ENCODE data around the gene C17orf75. TPM values are rescaled to one million over a fixed set of nuclear protein-coding genes. Genes with fewer than 3 reads are reported as not detected.

C17orf75 gene
- total and polyA plus RNA-seq, 12 donors: 9.6 to 36.5 (median 19.8) TPM

DNA sequence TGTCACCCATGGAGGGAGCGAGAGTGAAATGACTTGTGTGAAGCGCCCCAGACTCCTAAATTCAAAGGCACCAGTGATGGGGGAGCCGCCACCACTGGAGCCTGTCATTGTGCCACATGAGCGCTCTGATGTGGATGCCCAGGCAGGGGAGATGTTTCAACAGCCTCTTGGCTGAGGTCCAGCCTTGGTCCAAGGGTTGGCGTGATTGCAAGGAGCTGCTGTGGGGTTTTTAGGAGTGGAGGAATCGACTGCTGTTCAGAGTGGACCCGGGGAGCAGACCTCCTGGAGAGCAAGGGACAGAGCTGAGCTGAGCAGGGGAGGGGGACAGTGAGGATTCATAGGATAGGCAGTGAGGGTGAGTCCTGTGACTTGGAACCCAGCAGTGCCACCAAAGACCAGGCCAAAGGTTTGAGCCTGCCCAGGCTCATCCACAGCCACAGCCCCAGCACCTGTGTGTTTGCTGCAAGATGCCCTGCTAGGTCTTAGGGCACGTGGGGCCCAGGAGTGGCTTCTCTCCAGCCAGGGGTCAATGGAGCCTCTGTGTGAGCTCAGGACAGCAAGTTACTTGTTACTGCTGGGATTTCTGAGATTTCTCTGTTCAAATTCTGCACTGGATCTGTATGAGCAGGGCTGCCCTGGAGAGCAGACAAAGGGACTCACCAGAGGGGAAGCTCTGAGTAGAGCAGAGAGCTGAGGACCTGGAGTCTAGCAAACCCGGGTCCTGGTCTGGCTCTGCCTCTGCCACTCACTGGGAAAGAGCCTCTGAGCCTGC lies 56.0 kb downstream of the C17orf75 start:
- WGBS, 4 donors: 76 to 95% (median 81%) methylated on average over 7 to 9 of the region's 9 CpGs
- no peak for DNase-seq
- no peaks in the 10 kb centered on the region for H3K27me3 ChIP-seq
- no peaks in the 10 kb centered on the region for H3K9me3 ChIP-seq (replicated peaks in 1 of 3)
- intact Hi-C loops (cut with DNase I): no loop called here
- H3K4me1 ChIP-seq (replicated peaks in 1 of 2): no peaks in the 10 kb centered on the region
- H3K36me3 ChIP-seq (replicated peaks in 1 of 2): no peaks in the 10 kb centered on the region
- no peak overlapping the region for H3K27ac ChIP-seq
- TF ChIP-seq, protein P1, sequence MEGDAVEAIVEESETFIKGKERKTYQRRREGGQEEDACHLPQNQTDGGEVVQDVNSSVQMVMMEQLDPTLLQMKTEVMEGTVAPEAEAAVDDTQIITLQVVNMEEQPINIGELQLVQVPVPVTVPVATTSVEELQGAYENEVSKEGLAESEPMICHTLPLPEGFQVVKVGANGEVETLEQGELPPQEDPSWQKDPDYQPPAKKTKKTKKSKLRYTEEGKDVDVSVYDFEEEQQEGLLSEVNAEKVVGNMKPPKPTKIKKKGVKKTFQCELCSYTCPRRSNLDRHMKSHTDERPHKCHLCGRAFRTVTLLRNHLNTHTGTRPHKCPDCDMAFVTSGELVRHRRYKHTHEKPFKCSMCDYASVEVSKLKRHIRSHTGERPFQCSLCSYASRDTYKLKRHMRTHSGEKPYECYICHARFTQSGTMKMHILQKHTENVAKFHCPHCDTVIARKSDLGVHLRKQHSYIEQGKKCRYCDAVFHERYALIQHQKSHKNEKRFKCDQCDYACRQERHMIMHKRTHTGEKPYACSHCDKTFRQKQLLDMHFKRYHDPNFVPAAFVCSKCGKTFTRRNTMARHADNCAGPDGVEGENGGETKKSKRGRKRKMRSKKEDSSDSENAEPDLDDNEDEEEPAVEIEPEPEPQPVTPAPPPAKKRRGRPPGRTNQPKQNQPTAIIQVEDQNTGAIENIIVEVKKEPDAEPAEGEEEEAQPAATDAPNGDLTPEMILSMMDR (IDR thresholded peaks at IDR 0.05): no peak
- TF ChIP-seq POLR2A (IDR thresholded peaks at IDR 0.05): no peak
- no peak overlapping the region for H3K4me3 ChIP-seq

DNA sequence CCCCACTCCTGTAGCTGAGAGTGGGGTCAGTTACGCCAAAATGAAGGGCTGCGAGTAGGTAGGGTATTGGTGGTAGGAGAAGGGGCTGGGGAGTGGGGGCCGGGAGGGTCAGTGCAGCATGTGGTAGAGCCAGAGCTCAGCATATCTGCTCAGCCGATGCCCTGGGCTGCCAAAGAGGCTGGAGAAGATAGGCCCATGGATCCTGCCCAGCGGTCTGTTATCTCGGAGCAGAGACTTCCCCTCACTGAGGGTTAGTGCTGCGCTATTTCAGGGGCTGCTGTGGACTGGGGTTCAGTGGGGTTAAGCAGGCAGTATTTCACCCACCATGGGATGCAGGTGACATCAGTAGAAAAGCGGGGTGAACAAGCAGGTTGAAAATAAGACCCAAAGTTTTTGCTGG lies 56.7 kb downstream of the C17orf75 start:
- H3K27me3 ChIP-seq: no peaks in the 10 kb centered on the region
- H3K4me1 ChIP-seq (replicated peaks in 1 of 2): no peaks in the 10 kb centered on the region
- H3K9me3 ChIP-seq (replicated peaks in 1 of 3): no peaks in the 10 kb centered on the region
- H3K27ac ChIP-seq: no peak overlapping the region
- whole genome bisulfite sequencing, 4 donors: 84 to 94% (median 89%) methylated on average over 8 of the region's 8 CpGs
- DNase-seq: no peak
- H3K36me3 ChIP-seq (replicated peaks in 1 of 2): no peaks in the 10 kb centered on the region
- no peak overlapping the region for H3K4me3 ChIP-seq
- intact Hi-C loops (cut with DNase I): no loop called here
- TF ChIP-seq POLR2A (IDR thresholded peaks at IDR 0.05): no peak
- TF ChIP-seq, protein P1 (IDR thresholded peaks at IDR 0.05): no peak

DNA sequence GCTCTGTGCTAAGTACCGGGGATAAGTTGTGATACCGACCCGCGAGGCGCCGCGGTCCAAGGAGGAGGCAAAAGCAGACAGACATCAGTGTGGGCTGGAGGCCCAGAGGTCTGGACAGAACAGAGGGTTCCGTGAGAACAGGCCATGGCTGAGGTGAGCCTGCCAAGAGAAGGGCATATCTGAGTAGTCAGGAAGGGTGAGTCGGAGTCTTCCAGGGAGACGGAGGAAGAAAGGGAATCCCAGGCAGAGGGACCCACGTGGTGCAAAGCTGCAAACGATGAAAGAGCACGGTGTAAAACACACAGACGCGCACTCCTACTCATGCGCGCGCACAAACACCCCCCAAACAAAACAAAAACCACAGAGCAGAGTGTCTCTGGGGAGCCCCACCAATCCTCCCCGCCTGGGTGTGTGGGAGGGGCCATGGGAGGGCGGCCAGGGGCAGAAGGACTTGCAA lies 58.2 kb downstream of the C17orf75 start:
- intact Hi-C loops (cut with DNase I): no loop called here
- Histone ChIP-seq H3K9me3 (replicated peaks in 1 of 3) (no peaks in the 10 kb centered on the region), H3K4me1 (replicated peaks in 1 of 2) (no peaks in the 10 kb centered on the region), H3K4me3 (no peak overlapping the region), H3K36me3 (replicated peaks in 1 of 2) (no peaks in the 10 kb centered on the region), H3K27ac (no peak overlapping the region), H3K27me3 (no peaks in the 10 kb centered on the region)
- DNase-seq: no peak
- 75 to 79% (median 78%) methylated on average over 20 of the region's 20 CpGs for WGBS, 4 donors
- TF ChIP-seq, protein P1 (IDR thresholded peaks at IDR 0.05): no peak
- TF ChIP-seq POLR2A (IDR thresholded peaks at IDR 0.05): no peak

DNA sequence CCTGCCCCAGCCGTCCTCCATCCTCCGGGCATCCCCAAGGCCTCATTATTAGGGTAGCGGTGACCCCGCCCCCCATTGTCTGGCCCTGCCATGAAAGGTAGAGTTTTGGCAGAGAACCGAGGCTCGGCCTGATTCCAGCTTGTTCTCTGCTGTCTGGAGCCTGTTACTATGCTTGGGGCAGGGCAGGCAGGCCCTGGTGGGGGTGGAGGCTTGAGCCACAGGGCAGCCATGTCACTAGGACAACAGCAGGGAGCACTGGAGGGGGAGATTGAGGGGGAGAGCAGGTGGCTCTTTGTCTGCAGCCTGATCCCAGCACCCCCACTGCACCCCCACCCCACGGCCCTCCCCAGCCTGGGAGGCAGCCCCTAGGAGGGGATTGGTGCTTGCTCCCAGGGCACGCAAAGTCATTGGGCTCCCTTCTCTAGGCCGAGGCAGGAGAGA lies 60.9 kb downstream of the C17orf75 start:
- H3K27ac ChIP-seq: no peak overlapping the region
- intact Hi-C loops (cut with DNase I): no loop called here
- no peak overlapping the region for H3K4me3 ChIP-seq
- 34 to 77% (median 56%) methylated on average over 6 to 9 of the region's 9 CpGs for WGBS, 4 donors
- no peaks in the 10 kb centered on the region for H3K27me3 ChIP-seq
- TF ChIP-seq POLR2A (IDR thresholded peaks at IDR 0.05): no peak
- TF ChIP-seq, protein P1 (IDR thresholded peaks at IDR 0.05): no peak
- peaks cover 3 to 5% of the 10 kb centered on the region in 2 donors for H3K4me1 ChIP-seq (replicated peaks in 1 of 2)
- peak in 4 of 7 donors; percentile 44 to 74 (median 44) for DNase-seq
- no peaks in the 10 kb centered on the region for H3K9me3 ChIP-seq (replicated peaks in 1 of 3)
- H3K36me3 ChIP-seq (replicated peaks in 1 of 2): no peaks in the 10 kb centered on the region
